Nephron (organoid): Measurements from ENCODE around the gene BICC1.

Source experiments
- H3K27ac Mint-ChIP-seq, 3 experiments: 2 replicates each; pipeline ENCODE4 v1.8.0; 2020; ENCODE audit warnings: mixed read lengths in 3 of 3, mild to moderate bottlenecking in 2 of 3, moderate library complexity in 1 of 3
- H3K27me3 Mint-ChIP-seq: 2 replicates; pipeline ENCODE4 v1.8.0; 2021; ENCODE audit warnings: low read depth, mild to moderate bottlenecking, moderate library complexity, mixed read lengths
- H3K36me3 Mint-ChIP-seq: 2 replicates; pipeline ENCODE4 v1.8.0; 2020; ENCODE audit warnings: low read depth, mixed read lengths
- H3K4me1 Mint-ChIP-seq: 2 replicates; pipeline ENCODE4 v1.8.0; 2020; ENCODE audit warnings: mixed read lengths
- H3K4me3 Mint-ChIP-seq, 3 experiments: 2 replicates each; pipeline ENCODE4 v1.8.0; 2020; ENCODE audit warnings: mild to moderate bottlenecking in 3 of 3, mixed read lengths in 3 of 3, moderate library complexity in 2 of 3
- H3K9me3 Mint-ChIP-seq: 2 replicates; pipeline ENCODE4 v1.8.0; 2020; ENCODE audit warnings: mixed read lengths
- CTCF ChIP-seq, 3 experiments: fragments of 200-600 bp; sonication (generic); IDR thresholded peaks; one replicate each; pipeline ENCODE4 v1.5.0; 2021; ENCODE audit warnings: antibody characterized with exemption in 3 of 3; ENCODE audit not compliant: unreplicated experiment in 3 of 3

The BICC1 gene

GRCh38 chr10:58535311-58535710, 22.6 kb downstream of the BICC1 start:
- H3K9me3 Mint-ChIP-seq, result peaks cover 82% of the 10 kb centered on the region
- no peak for TF ChIP-seq CTCF (IDR thresholded peaks at IDR 0.05; ENCODE audit: unreplicated experiment in 3 of 3)
- H3K27me3 Mint-ChIP-seq, result no peaks in the 10 kb centered on the region
- no peak overlapping the region for H3K4me3 Mint-ChIP-seq
- no peak overlapping the region for H3K27ac Mint-ChIP-seq
- H3K36me3 Mint-ChIP-seq, result peaks cover 63% of the 10 kb centered on the region
- no peaks in the 10 kb centered on the region for H3K4me1 Mint-ChIP-seq

- peaks cover 15% of the 10 kb centered on the region for H3K36me3 Mint-ChIP-seq
- H3K4me1 Mint-ChIP-seq, result peaks cover 22% of the 10 kb centered on the region
- H3K9me3 Mint-ChIP-seq, result peaks cover 27% of the 10 kb centered on the region
- no peak overlapping the region for H3K4me3 Mint-ChIP-seq
- no peak for TF ChIP-seq CTCF (IDR thresholded peaks at IDR 0.05; ENCODE audit: unreplicated experiment in 3 of 3)
- no peaks in the 10 kb centered on the region for H3K27me3 Mint-ChIP-seq
- H3K27ac Mint-ChIP-seq, result no peak overlapping the region
Observed at GRCh38 chr10:58543141-58543540, 30.5 kb downstream of the BICC1 start.

GRCh38 chr10:58544135-58544534, 31.5 kb downstream of the BICC1 start:
- Mint-ChIP-seq H3K27ac (peak overlapping the region in 2 of 3 experiments; percentile 1 to 27), H3K4me1 (peaks cover 22% of the 10 kb centered on the region), H3K36me3 (peaks cover 5% of the 10 kb centered on the region), H3K9me3 (peaks cover 17% of the 10 kb centered on the region), H3K4me3 (no peak overlapping the region), H3K27me3 (no peaks in the 10 kb centered on the region)
- TF ChIP-seq CTCF (IDR thresholded peaks at IDR 0.05; ENCODE audit: unreplicated experiment in 3 of 3), result no peak

- no peaks in the 10 kb centered on the region for H3K27me3 Mint-ChIP-seq
- H3K4me3 Mint-ChIP-seq, result no peak overlapping the region
- H3K4me1 Mint-ChIP-seq, result peaks cover 22% of the 10 kb centered on the region
- no peak for TF ChIP-seq CTCF (IDR thresholded peaks at IDR 0.05; ENCODE audit: unreplicated experiment in 3 of 3)
- no peak overlapping the region for H3K27ac Mint-ChIP-seq
- peaks cover 5% of the 10 kb centered on the region for H3K9me3 Mint-ChIP-seq
- peaks cover 3% of the 10 kb centered on the region for H3K36me3 Mint-ChIP-seq
Observed at GRCh38 chr10:58545427-58545826, 32.8 kb downstream of the BICC1 start.

GRCh38 chr10:58546137-58546536, 33.5 kb downstream of the BICC1 start:
- H3K36me3 Mint-ChIP-seq, result peaks cover 3% of the 10 kb centered on the region
- H3K4me1 Mint-ChIP-seq, result peaks cover 22% of the 10 kb centered on the region
- H3K4me3 Mint-ChIP-seq, result no peak overlapping the region
- no peak overlapping the region for H3K27ac Mint-ChIP-seq
- H3K27me3 Mint-ChIP-seq, result no peaks in the 10 kb centered on the region
- H3K9me3 Mint-ChIP-seq, result peaks cover 1% of the 10 kb centered on the region
- TF ChIP-seq CTCF (IDR thresholded peaks at IDR 0.05; ENCODE audit: unreplicated experiment in 3 of 3), result no peak

GRCh38 chr10:58546722-58547445, 34.2 kb downstream of the BICC1 start:
- peak overlapping the region in 1 of 3 experiments; percentile 7 for H3K27ac Mint-ChIP-seq
- peaks cover 3% of the 10 kb centered on the region for H3K36me3 Mint-ChIP-seq
- no peak overlapping the region for H3K4me3 Mint-ChIP-seq
- no peaks in the 10 kb centered on the region for H3K9me3 Mint-ChIP-seq
- no peak for TF ChIP-seq CTCF (IDR thresholded peaks at IDR 0.05; ENCODE audit: unreplicated experiment in 3 of 3)
- peaks cover 22% of the 10 kb centered on the region for H3K4me1 Mint-ChIP-seq
- no peaks in the 10 kb centered on the region for H3K27me3 Mint-ChIP-seq
